Measurements from ENCODE around the gene SH2D5. TPM values are rescaled to one million over a fixed set of nuclear protein-coding genes. Genes with fewer than 3 reads are reported as not detected.
A peak's percentile ranks its signal among the peaks of the same experiment; 100 is the strongest.
"Not testable (repeated sequence)": the region's sequence is repeated elsewhere in the genome, so short reads cannot be mapped to it uniquely, and the experiment has no call there.

The SH2D5 gene
- total RNA-seq, 1 donor from 2014 or later = under 0.01 TPM

DNA sequence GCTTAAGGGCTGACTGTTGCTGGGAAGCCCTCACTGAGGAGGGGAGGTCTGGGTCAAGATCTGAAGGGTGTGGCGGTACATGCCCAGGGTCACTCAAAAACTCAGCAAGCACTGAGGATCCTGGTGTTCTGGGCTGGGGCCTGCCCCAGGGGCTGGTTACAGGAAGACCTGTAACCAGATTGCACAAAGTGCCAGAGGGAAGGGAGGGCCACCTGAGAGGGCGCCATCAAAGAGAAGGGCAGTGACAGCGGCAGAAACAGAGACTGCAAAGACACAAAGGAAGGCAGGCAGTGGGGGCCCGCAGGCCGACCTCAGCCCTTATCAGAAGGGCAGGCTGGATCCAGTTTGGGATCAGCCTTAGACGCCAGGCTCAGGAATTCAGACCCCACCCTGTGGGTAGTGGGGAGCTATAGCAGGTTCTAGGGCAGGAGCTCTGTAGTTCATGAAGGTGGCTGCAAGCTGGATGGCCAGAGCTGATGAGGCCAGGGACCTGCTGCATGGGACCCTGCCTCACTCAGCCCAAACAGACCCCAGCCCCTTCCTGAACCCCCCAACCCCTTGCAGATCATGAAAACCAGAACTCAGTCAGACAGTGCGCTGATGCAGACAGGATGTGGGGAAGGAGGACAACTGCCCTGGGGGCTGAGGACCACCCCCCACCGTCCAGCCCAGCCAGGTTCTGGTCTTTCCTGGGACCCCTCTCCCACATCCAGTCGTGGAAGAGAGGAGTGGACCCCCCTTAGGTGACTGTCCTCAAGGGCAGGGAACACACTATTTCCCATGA, 3.9 kb downstream of the SH2D5 start:
- DNase-seq = no peak

- DNase-seq = peak; percentile 27
These were observed 4.7 kb downstream of the SH2D5 start for GRCh38 chr1:20727746-20728316.

- no peak for DNase-seq
These were observed 5.4 kb downstream of the SH2D5 start for GRCh38 chr1:20726932-20727745.

- DNase-seq = no peak
These were observed 6.2 kb downstream of the SH2D5 start for GRCh38 chr1:20726118-20726911.

DNA sequence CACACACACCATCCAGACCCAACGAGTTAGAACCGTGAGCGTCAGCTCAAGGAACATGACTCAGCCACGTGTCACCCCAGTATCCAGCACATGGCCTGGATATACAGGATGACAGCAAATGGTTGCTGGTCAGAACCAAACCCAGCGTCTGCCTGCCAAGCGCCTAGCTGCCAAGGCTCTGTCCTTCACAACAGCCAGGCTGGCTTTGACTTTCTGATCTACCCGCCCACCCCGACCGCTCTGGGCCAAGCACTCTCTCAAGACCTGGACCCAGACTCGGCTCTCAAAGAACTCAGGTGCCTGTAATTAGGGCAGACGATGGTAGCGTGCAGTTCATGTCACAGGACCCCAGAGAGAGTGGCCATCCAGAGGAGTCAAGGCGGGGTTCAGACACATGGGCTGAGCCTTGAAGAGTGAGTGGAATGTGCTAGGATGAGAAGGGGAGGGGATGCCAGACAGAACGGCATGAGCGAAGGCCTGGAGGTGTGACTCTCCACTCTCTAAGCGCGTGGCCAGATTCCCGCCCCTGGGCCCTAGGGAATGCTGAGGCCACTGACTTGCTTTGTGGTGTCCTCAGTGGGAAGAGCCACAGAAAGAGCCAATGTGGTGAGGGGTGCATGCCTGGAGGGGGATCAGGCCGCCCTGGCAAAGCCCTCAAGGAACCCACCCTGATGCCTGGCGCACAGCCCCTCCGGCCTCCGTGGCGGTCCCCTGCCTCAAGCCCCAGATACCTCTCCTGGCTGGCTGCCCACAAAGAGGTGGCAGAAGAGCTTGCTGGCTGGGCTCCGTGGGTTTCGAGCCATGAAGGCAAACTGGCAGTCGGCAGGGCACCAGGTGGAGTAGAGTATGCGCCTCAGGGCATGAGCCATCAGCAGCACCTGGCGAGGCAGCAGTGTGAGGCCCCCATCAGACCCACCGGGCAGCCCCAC, 7.0 kb downstream of the SH2D5 start:
- DNase-seq = peak; percentile 30

DNA sequence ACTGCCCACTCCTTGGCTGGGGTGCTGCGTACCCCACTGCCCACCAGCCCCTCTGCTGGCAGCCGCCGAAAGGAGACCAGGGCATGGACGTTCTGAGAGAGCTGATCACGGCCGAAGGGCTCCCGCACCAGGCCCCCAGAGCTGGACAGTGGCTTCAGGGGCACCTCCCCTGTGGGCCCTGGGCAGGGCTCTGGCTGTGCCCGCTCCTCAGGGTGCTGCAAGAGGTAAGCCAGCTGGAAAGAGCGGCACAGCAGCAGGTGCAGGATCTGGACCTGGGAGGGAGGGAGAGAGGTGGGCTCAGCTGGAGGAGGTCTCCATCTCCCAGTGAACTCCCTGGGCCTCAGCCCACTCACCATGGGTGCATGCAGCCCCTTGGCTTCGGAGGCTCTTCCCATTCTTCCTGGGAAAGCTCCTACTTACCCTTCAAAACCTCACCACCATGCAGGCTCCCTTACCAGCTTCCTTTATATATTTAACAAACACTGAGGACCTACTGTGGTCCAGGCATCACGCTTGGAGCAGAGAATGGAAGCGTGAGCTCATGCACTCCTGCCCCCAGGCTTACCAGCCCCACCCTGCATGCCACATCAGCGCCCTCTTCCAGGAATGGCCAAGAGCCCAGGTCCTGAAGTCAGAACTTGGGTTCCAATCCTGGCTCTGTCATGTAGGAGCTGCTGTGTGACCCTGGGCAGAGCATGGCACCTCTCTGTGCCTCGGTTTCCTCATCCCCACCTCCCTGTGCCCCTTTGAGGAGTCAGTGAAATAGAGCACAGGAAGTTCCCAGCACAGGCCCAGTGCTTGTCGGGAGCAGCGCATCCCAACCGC, 7.9 kb downstream of the SH2D5 start:
- DNase-seq = no peak

- no peak for DNase-seq
These were observed 8.8 kb downstream of the SH2D5 start for GRCh38 chr1:20723537-20724363.

- DNase-seq = no peak
These were observed 9.4 kb downstream of the SH2D5 start for GRCh38 chr1:20723159-20723536.

- DNase-seq = no peak
These were observed 11.1 kb downstream of the SH2D5 start for GRCh38 chr1:20721117-20722061.

- DNase-seq = no peak
These were observed 11.8 kb downstream of the SH2D5 start for GRCh38 chr1:20720631-20721091.

GRCh38 chr1:20719871-20720620, 12.5 kb downstream of the SH2D5 start:
- DNase-seq = no peak

DNA sequence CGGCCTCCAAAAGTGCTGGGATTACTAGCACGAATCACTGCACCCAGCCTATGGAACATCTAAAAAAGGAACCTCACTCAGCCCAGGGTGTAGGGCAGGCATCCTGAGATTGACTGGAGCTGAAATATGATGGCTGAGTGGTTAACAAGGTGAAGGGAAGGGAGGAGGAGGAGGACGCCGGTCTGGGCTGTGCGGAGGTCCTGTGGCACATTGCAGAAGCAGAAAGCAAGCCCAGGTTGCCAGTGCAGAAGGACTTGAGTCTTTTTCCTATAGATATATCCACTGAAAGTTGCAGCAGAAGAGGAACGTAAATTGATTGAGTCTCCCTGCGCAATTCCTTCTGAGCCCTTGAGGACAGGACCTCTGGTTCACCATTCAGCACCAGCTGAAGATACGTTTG, 13.2 kb downstream of the SH2D5 start:
- no peak for DNase-seq

GRCh38 chr1:20718343-20718882, 14.1 kb downstream of the SH2D5 start:
- DNase-seq = not testable (repeated sequence)

DNA sequence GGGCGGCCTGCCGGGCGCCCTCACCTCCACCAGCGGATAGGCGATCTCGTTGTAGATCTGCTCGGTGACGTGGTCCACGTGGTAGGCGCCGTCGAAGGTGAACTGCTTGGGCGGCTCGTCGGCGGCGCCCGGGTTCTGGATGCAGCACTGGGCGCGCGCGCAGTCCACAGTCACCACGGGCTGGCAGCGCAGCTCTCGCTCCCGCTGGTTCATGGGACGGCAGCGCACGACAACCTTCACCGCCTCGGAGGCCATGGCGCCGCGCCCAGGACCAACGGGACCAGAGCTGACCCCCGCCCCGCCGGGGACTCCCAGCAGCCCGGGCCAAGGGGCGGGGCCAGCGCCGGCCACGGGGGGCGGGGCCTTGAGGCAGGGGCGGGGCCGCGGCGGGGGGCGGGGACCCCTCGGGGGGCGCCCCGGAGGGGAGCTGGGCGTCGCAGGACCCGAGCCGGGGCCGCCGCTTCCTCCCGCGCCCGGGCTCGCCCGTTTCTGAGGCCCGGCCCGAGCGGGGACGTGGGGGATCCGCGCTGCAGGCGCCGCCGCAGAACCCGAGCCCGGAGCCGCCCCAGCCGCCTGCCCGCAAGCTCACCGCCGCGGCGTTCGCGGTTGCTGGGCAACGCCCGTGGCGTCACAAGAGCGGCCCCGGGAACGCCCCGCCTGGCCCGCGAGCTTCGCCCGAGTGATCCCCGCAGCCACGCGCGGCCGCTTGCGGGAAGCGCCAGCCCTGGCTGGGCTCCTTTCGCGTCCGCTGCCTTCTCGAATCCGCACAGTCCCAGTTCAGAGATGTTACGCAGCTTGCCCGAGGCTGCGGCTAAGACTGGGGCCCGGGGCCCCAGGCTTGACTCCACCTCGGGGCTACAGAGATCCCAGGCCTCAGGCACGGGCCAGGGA, 14.8 kb downstream of the SH2D5 start, which contains the start of gene KIF17:
Gene KIF17, minus strand, starts transcription at position 556 of the 891 bp plus-strand sequence. Its CDS starts 301 bp downstream, at position 255.
- DNase-seq = peak; percentile 81

GRCh38 chr1:20716232-20716631, 16.3 kb downstream of the SH2D5 start:
- no peak for DNase-seq

DNA sequence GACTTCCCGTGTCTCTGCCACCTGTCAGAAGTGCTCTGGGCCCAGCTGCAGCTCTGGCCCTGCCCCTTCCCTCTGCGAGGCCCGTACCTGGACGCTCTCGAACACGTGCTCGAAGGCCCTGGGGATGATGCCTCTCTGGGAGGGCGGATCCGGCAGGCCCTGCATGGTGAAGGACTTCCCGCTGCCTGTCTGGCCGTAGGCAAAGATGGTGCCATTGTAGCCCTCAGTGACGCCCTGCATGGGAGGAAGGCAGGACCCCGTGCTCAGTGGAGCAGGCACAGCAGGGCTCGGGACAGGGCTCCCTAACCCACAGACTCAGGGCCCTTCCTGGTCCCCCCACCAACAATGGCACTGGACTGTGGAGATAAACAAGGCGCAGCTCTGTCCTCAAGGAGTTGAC, 17.1 kb downstream of the SH2D5 start:
- no peak for DNase-seq
